ENCODE results near the gene DAP3.
"Not testable (repeated sequence)": the region's sequence is repeated elsewhere in the genome, so short reads cannot be mapped to it uniquely, and the experiment has no call there.

DAP3 gene

DNA sequence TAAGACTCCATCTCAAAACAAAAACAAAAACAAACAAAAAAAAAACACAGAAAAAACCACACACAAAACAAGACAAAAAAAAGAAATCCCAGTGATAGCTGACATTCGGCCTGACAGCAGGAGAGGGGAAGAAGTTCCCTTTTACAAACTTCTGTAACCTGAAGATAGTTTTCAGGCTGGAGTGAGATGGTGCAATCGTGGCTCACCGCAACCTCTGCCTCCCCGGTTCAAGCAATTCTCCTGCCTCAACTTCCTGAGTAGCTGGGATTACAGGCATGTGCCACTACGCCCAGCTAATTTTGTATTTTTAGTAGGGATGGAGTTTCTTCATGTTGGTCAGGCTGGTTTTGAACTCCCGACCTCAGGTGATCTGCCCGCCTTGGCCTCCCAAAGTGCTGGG is 75.1 kb downstream of the DAP3 start:
- CTCF ChIA-PET: interaction anchor here (0.9 to 1.7 kb wide), 4 partner anchors 8 to 95 kb away, joined by 3 to 5 read pairs (median 4); no protein-coding TSS in a partner anchor
- H3K27me3 ChIP-seq (replicated peaks in 2 of 5; ENCODE audit: control insufficient read depth in 4 of 5, insufficient read depth in 5 of 5, low read length in 4 of 5); H3K27ac ChIP-seq (ENCODE audit: insufficient read depth in 1 of 2, low read depth in 1 of 2, low read length in 2 of 2, poor library complexity in 1 of 2, severe bottlenecking in 2 of 2); H3K9me3 ChIP-seq (ENCODE audit: control extremely low read depth in 1 of 5, control insufficient read depth in 4 of 5, insufficient read depth in 2 of 5, low read depth in 1 of 5, low read length in 4 of 5); POLR2A ChIA-PET; H3K4me3 ChIP-seq (ENCODE audit: control insufficient read depth in 1 of 7, extremely low read depth in 1 of 7, insufficient read depth in 4 of 7, low read depth in 2 of 7, low read length in 6 of 7): not testable (repeated sequence)
- Histone ChIP-seq H3K4me1 (ENCODE audit: control extremely low read depth in 1 of 4, control insufficient read depth in 4 of 4, insufficient read depth in 4 of 4, low read length in 3 of 4) (peaks cover 0 to 27% (median 14%) of the 10 kb centered on the region in 4 experiments), H3K36me3 (ENCODE audit: control insufficient read depth in 4 of 4, insufficient read depth in 4 of 4, low read length in 3 of 4) (peaks cover 17 to 69% (median 42%) of the 10 kb centered on the region in 4 experiments)
- WGBS (ENCODE audit: insufficient coverage): 50% methylated on average over 4 of the region's 7 CpGs
- peak; percentile 45 to 78 (median 76) for DNase-seq

DNA sequence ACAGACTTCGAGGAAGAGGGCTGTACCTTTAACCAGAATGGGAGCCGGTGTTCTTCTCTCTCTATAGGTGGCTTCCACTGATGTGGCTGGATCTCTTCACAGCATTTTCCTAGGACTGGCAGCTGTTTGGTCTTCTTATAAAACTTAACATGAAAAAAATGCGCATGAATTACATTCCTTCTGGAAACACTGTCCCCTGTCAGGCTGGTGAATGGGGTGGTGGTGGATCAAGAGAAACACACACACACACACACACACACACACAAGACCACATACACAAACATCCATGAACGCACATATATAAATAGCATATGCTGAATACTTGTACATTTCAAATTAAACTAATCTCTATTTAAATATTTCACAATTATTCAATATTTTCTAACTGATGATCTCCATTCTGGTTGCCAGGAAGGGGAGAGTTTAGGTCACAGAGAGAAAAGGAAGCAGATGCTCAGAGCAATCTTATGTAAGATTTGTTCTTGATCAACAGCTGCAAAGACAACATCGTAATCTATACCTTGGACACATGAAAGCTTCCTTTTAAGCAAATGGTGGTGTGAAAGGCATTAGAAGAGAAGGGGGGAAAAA is 78.6 kb downstream of the DAP3 start:
- H3K9me3 ChIP-seq (ENCODE audit: control extremely low read depth in 1 of 5, control insufficient read depth in 4 of 5, insufficient read depth in 2 of 5, low read depth in 1 of 5, low read length in 4 of 5); POLR2A ChIA-PET; H3K27ac ChIP-seq (ENCODE audit: insufficient read depth in 1 of 2, low read depth in 1 of 2, low read length in 2 of 2, poor library complexity in 1 of 2, severe bottlenecking in 2 of 2); DNase-seq; CTCF ChIA-PET; H3K4me3 ChIP-seq (ENCODE audit: control insufficient read depth in 1 of 7, extremely low read depth in 1 of 7, insufficient read depth in 4 of 7, low read depth in 2 of 7, low read length in 6 of 7); H3K27me3 ChIP-seq (replicated peaks in 2 of 5; ENCODE audit: control insufficient read depth in 4 of 5, insufficient read depth in 5 of 5, low read length in 4 of 5): not testable (repeated sequence)
- WGBS (ENCODE audit: insufficient coverage): 100% methylated on average over 1 of the region's 5 CpGs
- peaks cover 22 to 76% (median 56%) of the 10 kb centered on the region in 4 experiments for H3K36me3 ChIP-seq (ENCODE audit: control insufficient read depth in 4 of 4, insufficient read depth in 4 of 4, low read length in 3 of 4)
- peaks cover 0 to 12% (median 6%) of the 10 kb centered on the region in 4 experiments for H3K4me1 ChIP-seq (ENCODE audit: control extremely low read depth in 1 of 4, control insufficient read depth in 4 of 4, insufficient read depth in 4 of 4, low read length in 3 of 4)

DNA sequence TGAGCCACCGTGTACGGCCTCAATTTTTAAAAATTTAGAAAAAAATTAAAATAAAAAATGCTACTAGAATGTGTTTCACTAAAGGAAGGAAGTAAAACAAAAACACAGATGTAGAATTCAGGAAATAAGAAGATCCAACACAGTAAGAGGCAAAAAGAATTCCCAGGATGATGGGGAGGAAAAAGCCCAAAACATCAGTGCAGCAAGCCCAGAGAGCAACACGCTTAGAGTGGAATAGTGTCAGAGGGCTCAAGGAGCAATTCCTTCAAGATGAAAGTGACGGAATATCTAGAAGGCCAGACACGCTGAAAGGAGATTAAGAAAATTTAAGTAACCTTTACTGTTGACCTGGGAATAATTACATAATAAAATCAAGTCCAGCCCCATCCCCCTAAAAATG is 80.4 kb downstream of the DAP3 start:
- Histone ChIP-seq H3K4me3 (ENCODE audit: control insufficient read depth in 1 of 7, extremely low read depth in 1 of 7, insufficient read depth in 4 of 7, low read depth in 2 of 7, low read length in 6 of 7) (no peak overlapping the region), H3K36me3 (ENCODE audit: control insufficient read depth in 4 of 4, insufficient read depth in 4 of 4, low read length in 3 of 4) (peaks cover 20 to 85% (median 58%) of the 10 kb centered on the region in 4 experiments), H3K4me1 (ENCODE audit: control extremely low read depth in 1 of 4, control insufficient read depth in 4 of 4, insufficient read depth in 4 of 4, low read length in 3 of 4) (no peaks in the 10 kb centered on the region), H3K9me3 (ENCODE audit: control extremely low read depth in 1 of 5, control insufficient read depth in 4 of 5, insufficient read depth in 2 of 5, low read depth in 1 of 5, low read length in 4 of 5) (no peaks in the 10 kb centered on the region), H3K27ac (ENCODE audit: insufficient read depth in 1 of 2, low read depth in 1 of 2, low read length in 2 of 2, poor library complexity in 1 of 2, severe bottlenecking in 2 of 2) (no peak overlapping the region), H3K27me3 (replicated peaks in 2 of 5; ENCODE audit: control insufficient read depth in 4 of 5, insufficient read depth in 5 of 5, low read length in 4 of 5) (no peaks in the 10 kb centered on the region)
- DNase-seq: no peak
- POLR2A ChIA-PET: no interaction called here
- CTCF ChIA-PET: no interaction called here
- 100% methylated on average over 1 of the region's 5 CpGs for WGBS (ENCODE audit: insufficient coverage)

DNA sequence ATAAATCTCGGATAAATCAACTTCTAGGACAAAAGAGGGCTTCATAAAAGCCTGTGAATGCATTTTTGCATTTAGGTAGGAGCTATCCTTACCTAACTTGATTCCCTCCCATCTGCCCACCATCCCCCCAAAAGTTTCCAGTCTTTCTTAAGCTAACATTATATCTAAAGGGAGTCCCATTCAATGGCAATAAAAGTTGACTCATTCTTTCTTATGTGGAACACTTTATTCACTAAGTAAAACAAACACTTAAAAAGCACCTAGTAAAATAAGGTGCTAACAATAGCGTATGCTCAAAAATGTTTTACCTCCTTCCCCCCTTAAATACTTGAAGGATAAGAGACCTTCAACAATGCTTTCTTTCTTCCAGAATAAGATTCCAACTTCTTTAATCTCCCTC is 84.3 kb downstream of the DAP3 start:
- ChIA-PET CTCF (no interaction called here), POLR2A (no interaction called here)
- no peak overlapping the region for H3K27ac ChIP-seq (ENCODE audit: insufficient read depth in 1 of 2, low read depth in 1 of 2, low read length in 2 of 2, poor library complexity in 1 of 2, severe bottlenecking in 2 of 2)
- WGBS (ENCODE audit: insufficient coverage): 100% methylated on average over 2 of the region's 2 CpGs
- no peaks in the 10 kb centered on the region for H3K27me3 ChIP-seq (replicated peaks in 2 of 5; ENCODE audit: control insufficient read depth in 4 of 5, insufficient read depth in 5 of 5, low read length in 4 of 5)
- H3K36me3 ChIP-seq (ENCODE audit: control insufficient read depth in 4 of 4, insufficient read depth in 4 of 4, low read length in 3 of 4): peaks cover 18 to 84% (median 51%) of the 10 kb centered on the region in 4 experiments
- H3K4me1 ChIP-seq (ENCODE audit: control extremely low read depth in 1 of 4, control insufficient read depth in 4 of 4, insufficient read depth in 4 of 4, low read length in 3 of 4): no peaks in the 10 kb centered on the region
- no peak for DNase-seq
- no peak overlapping the region for H3K4me3 ChIP-seq (ENCODE audit: control insufficient read depth in 1 of 7, extremely low read depth in 1 of 7, insufficient read depth in 4 of 7, low read depth in 2 of 7, low read length in 6 of 7)
- H3K9me3 ChIP-seq (ENCODE audit: control extremely low read depth in 1 of 5, control insufficient read depth in 4 of 5, insufficient read depth in 2 of 5, low read depth in 1 of 5, low read length in 4 of 5): no peaks in the 10 kb centered on the region

- no peaks in the 10 kb centered on the region for H3K9me3 ChIP-seq (ENCODE audit: control extremely low read depth in 1 of 5, control insufficient read depth in 4 of 5, insufficient read depth in 2 of 5, low read depth in 1 of 5, low read length in 4 of 5)
- H3K4me1 ChIP-seq (ENCODE audit: control extremely low read depth in 1 of 4, control insufficient read depth in 4 of 4, insufficient read depth in 4 of 4, low read length in 3 of 4): no peaks in the 10 kb centered on the region
- H3K4me3 ChIP-seq (ENCODE audit: control insufficient read depth in 1 of 7, extremely low read depth in 1 of 7, insufficient read depth in 4 of 7, low read depth in 2 of 7, low read length in 6 of 7): no peak overlapping the region
- DNase-seq: no peak
- no peaks in the 10 kb centered on the region for H3K27me3 ChIP-seq (replicated peaks in 2 of 5; ENCODE audit: control insufficient read depth in 4 of 5, insufficient read depth in 5 of 5, low read length in 4 of 5)
- CTCF ChIA-PET: interaction anchor here (0.6 kb wide), 1 partner anchor 15 kb away, joined by 3 read pairs; no protein-coding TSS in a partner anchor
- 75% methylated on average over 2 of the region's 4 CpGs for WGBS (ENCODE audit: insufficient coverage)
- peaks cover 8 to 62% (median 30%) of the 10 kb centered on the region in 4 experiments for H3K36me3 ChIP-seq (ENCODE audit: control insufficient read depth in 4 of 4, insufficient read depth in 4 of 4, low read length in 3 of 4)
- POLR2A ChIA-PET: no interaction called here
- H3K27ac ChIP-seq (ENCODE audit: insufficient read depth in 1 of 2, low read depth in 1 of 2, low read length in 2 of 2, poor library complexity in 1 of 2, severe bottlenecking in 2 of 2): no peak overlapping the region
These were observed 87.5 kb downstream of the DAP3 start for GRCh38 chr1:155776414-155776813.

DNA sequence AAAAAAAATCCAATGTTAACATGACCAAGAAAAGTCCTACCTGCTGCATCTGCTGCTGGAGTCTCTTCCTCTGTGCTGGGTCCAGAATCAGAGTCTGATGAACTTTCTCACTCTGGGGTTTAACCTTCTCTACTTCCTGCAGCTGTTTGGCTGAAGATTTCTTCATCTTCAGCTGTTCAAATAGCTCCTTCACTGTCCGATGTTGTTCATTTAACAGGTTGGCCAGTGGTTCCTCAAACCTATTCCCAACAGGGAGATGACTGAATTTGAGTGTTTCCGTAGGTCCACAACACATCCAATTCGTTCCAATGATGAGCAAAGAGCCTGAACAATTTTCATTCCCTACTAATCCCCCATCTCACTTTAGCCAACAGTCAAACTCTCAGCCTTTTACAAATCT is 88.7 kb downstream of the DAP3 start:
- Histone ChIP-seq H3K4me3 (ENCODE audit: control insufficient read depth in 1 of 7, extremely low read depth in 1 of 7, insufficient read depth in 4 of 7, low read depth in 2 of 7, low read length in 6 of 7) (no peak overlapping the region), H3K4me1 (ENCODE audit: control extremely low read depth in 1 of 4, control insufficient read depth in 4 of 4, insufficient read depth in 4 of 4, low read length in 3 of 4) (no peaks in the 10 kb centered on the region), H3K27ac (ENCODE audit: insufficient read depth in 1 of 2, low read depth in 1 of 2, low read length in 2 of 2, poor library complexity in 1 of 2, severe bottlenecking in 2 of 2) (no peak overlapping the region), H3K36me3 (ENCODE audit: control insufficient read depth in 4 of 4, insufficient read depth in 4 of 4, low read length in 3 of 4) (peaks cover 6 to 53% (median 25%) of the 10 kb centered on the region in 4 experiments), H3K27me3 (replicated peaks in 2 of 5; ENCODE audit: control insufficient read depth in 4 of 5, insufficient read depth in 5 of 5, low read length in 4 of 5) (no peaks in the 10 kb centered on the region), H3K9me3 (ENCODE audit: control extremely low read depth in 1 of 5, control insufficient read depth in 4 of 5, insufficient read depth in 2 of 5, low read depth in 1 of 5, low read length in 4 of 5) (no peaks in the 10 kb centered on the region)
- DNase-seq: no peak
- ChIA-PET POLR2A (interaction anchor here (0.6 kb wide), 1 partner anchor 67 kb away, joined by 4 read pairs; no protein-coding TSS in a partner anchor), CTCF (interaction anchor here (1.1 kb wide), 1 partner anchor 24 kb away, joined by 3 read pairs; no protein-coding TSS in a partner anchor)
- WGBS (ENCODE audit: insufficient coverage): 94% methylated on average over 3 of the region's 3 CpGs

Data from common myeloid progenitor, CD34-positive (primary cell).